ENCODE measurements around the gene EEPD1. TPM values are rescaled to one million over a fixed set of nuclear protein-coding genes. Genes with fewer than 3 reads are reported as not detected.

Gene EEPD1
- total RNA-seq, 1 experiment from 2014 or later = 7.8 TPM

- TF ChIP-seq PRDM15 (CRISPR knock-in tag; IDR thresholded peaks at IDR 0.05) = no peak
- no peak for TF ChIP-seq ZNF512 (CRISPR knock-in tag; IDR thresholded peaks at IDR 0.05; ENCODE audit: borderline replicate concordance)
- no peak for TF ChIP-seq TP53 (CRISPR knock-in tag; IDR thresholded peaks at IDR 0.05)
- TF ChIP-seq ATF1 (CRISPR knock-in tag; IDR thresholded peaks at IDR 0.05) = no peak
- TF ChIP-seq JUN (CRISPR knock-in tag; IDR thresholded peaks at IDR 0.05) = no peak
- no peak for TF ChIP-seq KAT7 (CRISPR knock-in tag; IDR thresholded peaks at IDR 0.05; ENCODE audit: borderline replicate concordance)
Observed at GRCh38 chr7:36203071-36203790, 50.2 kb downstream of the EEPD1 start (continued).

- POLR2A ChIA-PET = no interaction called here
- Mint-ChIP-seq H3K36me3 (no peaks in the 10 kb centered on the region), H3K4me1 (peaks cover 52% of the 10 kb centered on the region), H3K27ac (no peak overlapping the region), H3K9me3 (no peaks in the 10 kb centered on the region), H3K4me3 (no peak overlapping the region), H3K27me3 (ENCODE audit: low read depth) (no peaks in the 10 kb centered on the region)
- CTCF ChIA-PET = interaction anchor here (1.3 kb wide), 1 partner anchor 113 kb away, joined by 3 read pairs; no protein-coding TSS in a partner anchor
- TF ChIP-seq ESRRA (CRISPR knock-in tag; IDR thresholded peaks at IDR 0.05; ENCODE audit: borderline replicate concordance) (no peak), ZNF121 (CRISPR knock-in tag; IDR thresholded peaks at IDR 0.05) (peak; percentile 84; the same call in 1 of the 2 replicates)
- DNase-seq (ENCODE audit: low spot score) (no peak), ATAC-seq (no peak)
Observed at GRCh38 chr7:36204044-36204663, 51.1 kb downstream of the EEPD1 start.

- ATAC-seq (no peak), DNase-seq (ENCODE audit: low spot score) (no peak)
- 0 out of 2 replicates have a peak overlapping the region, but pooled peaks have one; percentile 9 for H3K27ac Mint-ChIP-seq
- no peaks in the 10 kb centered on the region for H3K27me3 Mint-ChIP-seq (ENCODE audit: low read depth)
- no peak for TF ChIP-seq RELA (CRISPR knock-in tag; IDR thresholded peaks at IDR 0.05; ENCODE audit: borderline replicate concordance)
- no peak for TF ChIP-seq ATF3 (CRISPR knock-in tag; conservative IDR thresholded peaks at IDR 0.05)
- TF ChIP-seq JAZF1 (CRISPR knock-in tag; IDR thresholded peaks at IDR 0.05) = no peak
- no peak for TF ChIP-seq CTCF (IDR thresholded peaks at IDR 0.05)
- no peak for TF ChIP-seq ZNF396 (CRISPR knock-in tag; IDR thresholded peaks at IDR 0.05; ENCODE audit: borderline replicate concordance)
- TF ChIP-seq GRHL2 (CRISPR knock-in tag; IDR thresholded peaks at IDR 0.05; ENCODE audit: insufficient replicate concordance, severe bottlenecking) = no peak
- TF ChIP-seq SMAD4 (CRISPR knock-in tag; IDR thresholded peaks at IDR 0.05) = no peak
- TF ChIP-seq ATF6 (CRISPR knock-in tag; IDR thresholded peaks at IDR 0.05) = no peak
- TF ChIP-seq E2F1 (CRISPR knock-in tag; IDR thresholded peaks at IDR 0.05) = no peak
- H3K4me3 Mint-ChIP-seq = no peak overlapping the region
- no peaks in the 10 kb centered on the region for H3K36me3 Mint-ChIP-seq
- CTCF ChIA-PET = no interaction called here
- no peaks in the 10 kb centered on the region for H3K9me3 Mint-ChIP-seq
- POLR2A ChIA-PET = interaction anchor here (0.5 to 0.6 kb wide), 2 partner anchors 35 to 43 kb away, joined by 3 to 5 read pairs; no protein-coding TSS in a partner anchor
- peaks cover 59% of the 10 kb centered on the region for H3K4me1 Mint-ChIP-seq
Observed at GRCh38 chr7:36204929-36205635, 52.0 kb downstream of the EEPD1 start.
